HepG2 (cell line): Measurements from ENCODE around the gene TRIM54. TPM values are rescaled to one million over a fixed set of nuclear protein-coding genes. Genes with fewer than 3 reads are reported as not detected.
A peak's percentile ranks its signal among the peaks of the same experiment; 100 is the strongest.

ENCODE experiments used
- ATAC-seq: fragments of 200-7000 bp; cut with Tn5 transposase; 3 replicates; pipeline ENCODE4 v1.9.1; 2020; ENCODE audit warnings: mild to moderate bottlenecking, moderate library complexity
- BruUV-seq: library from RNA; stranded (reverse); fragments of 400-500 nt; replicated peaks from 2 replicates; lab custom pipeline; 2021; lab: Mats Ljungman, UMichigan
- CTCF ChIA-PET: fragments of 300-600 bp; formaldehyde crosslinking; extraction: SDS; loops from one replicate; lab custom pipeline; 2021; ENCODE audit warnings: low total read pairs, inconsistent platforms, low intra/inter-chr PET ratio; lab: Yijun Ruan, JAX
- POLR2A ChIA-PET: fragments of 350-600 bp; sonication (Branson Sonifier 250); formaldehyde crosslinking; loops from one replicate; lab custom pipeline; 2020; ENCODE audit warnings: antibody characterized with exemption, inconsistent platforms; lab: Yijun Ruan, JAX
- DNase-seq: peaks from one replicate; pipeline ENCODE4 v3.0.0-alpha.2; 2015; ENCODE audit warnings: low spot score
- FAIRE-seq: peaks from 3 replicates; lab custom pipeline; 2011; peaks lifted over from hg19 to GRCh38; lab: Jason Lieb, UNC
- H2AFZ ChIP-seq: one replicate; pipeline ENCODE4 v1.6.1; 2011; ENCODE audit warnings: low read length, inconsistent platforms
- H3K27ac ChIP-seq: fragments of 300-600 bp; 3 replicates; pipeline ENCODE4 v1.8.0; 2011; ENCODE audit warnings: mixed run types, mild to moderate bottlenecking, mixed read lengths, low read length, inconsistent platforms; ENCODE audit not compliant: insufficient read depth; ENCODE audit errors: extremely low read length
- H3K27me3 ChIP-seq, 2 experiments: fragments of 200-600 bp in 1 of 2; 2 replicates in 1 of 2; 3 replicates in 1 of 2; pipeline versions ENCODE4 v1.6.0 to v1.8.0; 2011; ENCODE audit warnings: low read length in 2 of 2, mild to moderate bottlenecking in 2 of 2, moderate library complexity in 2 of 2, inconsistent platforms in 1 of 2; ENCODE audit not compliant: insufficient read depth in 2 of 2, control insufficient read depth in 1 of 2
- H3K36me3 ChIP-seq, 2 experiments: fragments of 200-600 bp in 1 of 2; replicated peaks in 1 of 2; 2 replicates in 1 of 2; 3 replicates in 1 of 2; pipeline versions ENCODE4 v1.5.1 to v1.8.0; 2011; ENCODE audit warnings: low read length in 2 of 2, inconsistent platforms in 1 of 2; ENCODE audit not compliant: insufficient read depth in 2 of 2, control insufficient read depth in 1 of 2
- H3K4me1 ChIP-seq: 2 replicates; pipeline ENCODE4 v1.5.1; 2012; ENCODE audit warnings: low read length, inconsistent platforms; ENCODE audit not compliant: insufficient read depth
- H3K4me2 ChIP-seq: 2 replicates; pipeline ENCODE4 v1.6.0; 2011; ENCODE audit warnings: low read depth, low read length, inconsistent platforms
- H3K4me3 ChIP-seq, 3 experiments: fragments of 200-600 bp in 1 of 3; sonication (generic), shearing (Covaris generic) in 1 of 3; replicated peaks in 1 of 3; 2 replicates each; pipeline ENCODE4 v1.5.1; 2011 to 2016; ENCODE audit warnings: low read length in 3 of 3, inconsistent platforms in 2 of 3, low read depth in 2 of 3, mild to moderate bottlenecking in 2 of 3, control low read depth in 1 of 3, mixed read lengths in 1 of 3; ENCODE audit not compliant: insufficient read depth in 1 of 3
- H3K79me2 ChIP-seq: one replicate; pipeline ENCODE4 v1.6.1; 2011; ENCODE audit warnings: low read length, inconsistent platforms; ENCODE audit not compliant: insufficient read depth
- H3K9ac ChIP-seq: 2 replicates; pipeline ENCODE4 v1.6.0; 2011; ENCODE audit warnings: mild to moderate bottlenecking, low read depth, low read length, inconsistent platforms; ENCODE audit not compliant: insufficient read depth
- H3K9me3 ChIP-seq: 2 replicates; pipeline ENCODE4 v1.5.1; 2012; ENCODE audit warnings: mild to moderate bottlenecking, low read length
- H4K20me1 ChIP-seq: 2 replicates; pipeline ENCODE4 v1.6.0; 2011; ENCODE audit warnings: inconsistent platforms, mild to moderate bottlenecking, low read length, moderate library complexity; ENCODE audit not compliant: insufficient read depth
- ATF2 ChIP-seq: sonication (generic); formaldehyde crosslinking; IDR thresholded peaks from 2 replicates; pipeline ENCODE4 v1.4.0; 2020; ENCODE audit warnings: missing genetic modification reagents
- EZH2 ChIP-seq: conservative IDR thresholded peaks from 2 replicates; pipeline ENCODE4 v1.6.1; 2012; ENCODE audit warnings: mild to moderate bottlenecking, low read depth, low read length, moderate library complexity
- ZBTB40 ChIP-seq, 2 experiments: fragments of 450-650 bp in 1 of 2; sonication (generic) in 1 of 2; formaldehyde crosslinking in 1 of 2; IDR thresholded peaks; 2 replicates each; pipeline versions ENCODE4 v1.6.1 to v1.8.0; 2016 to 2022; ENCODE audit warnings: antibody characterized with exemption in 1 of 2, mild to moderate bottlenecking in 1 of 2, missing genetic modification reagents in 1 of 2
- WGBS: methylation state at CpG from one replicate; pipeline ENCODE4 v1.1.6; 2017; ENCODE audit warnings: low lambda C conversion rate; 5-methylcytosine and 5-hydroxymethylcytosine counted together
- in situ Hi-C: cut with HindIII; loops from 2 replicates; pipeline ENCODE4 v1.10.0; 2017; ENCODE audit warnings: low pct_unique_long_range_greater_than_20kb; ENCODE audit not compliant: extremely low pct_ligation_motif_present
- intact Hi-C: fragments of 100-400 bp; cut with micrococcal nuclease; formaldehyde crosslinking; loops from one replicate; pipeline ENCODE4 v1.10.0; 2022; ENCODE audit not compliant: unreplicated experiment
- polyA plus RNA-seq, 8 experiments: library from polyadenylated mRNA; depleted of rRNA in 3 of 8; stranded (reverse) in 7 of 8; unstranded in 1 of 8; fragments of >200 nt; fragmentation: Illumina TruSeq in 4 of 8; extraction: Trizol in 4 of 8; gene quantifications; 2 replicates each; pipeline versions ENCODE4 v1.2.1 to v1.2.3, GENCODE V29; 2011 to 2016; ENCODE audit warnings: low read depth in 4 of 8, missing spikeins in 1 of 8, mixed read lengths in 1 of 8; ENCODE audit not compliant: insufficient read depth in 1 of 8
- total RNA-seq, 5 experiments: library from RNA; depleted of rRNA; stranded (reverse); fragments of >200 nt; fragmentation: Illumina TruSeq; extraction: Trizol; gene quantifications; 2 replicates each; pipeline ENCODE4 v1.2.3, GENCODE V29; 2016; ENCODE audit warnings: low read depth in 1 of 5

The TRIM54 gene
- total and polyA plus RNA-seq, 2 of the 13 experiments (the other 11 are each of a cell fraction or from before 2014, with no cell fraction given) = 0.07 to 0.13 TPM

GRCh38 chr2:27261241-27261925 is 20.8 kb upstream of the TRIM54 start:
- FAIRE-seq (peak; percentile 21), DNase-seq (no peak), ATAC-seq (no peak)
- H3K27me3 ChIP-seq = peaks cover 19 to 65% of the 10 kb centered on the region in 2 experiments
- H3K9me3 ChIP-seq = no peaks in the 10 kb centered on the region
- H2AFZ ChIP-seq = no peak overlapping the region
- H3K9ac ChIP-seq = no peak overlapping the region
- intact Hi-C loops (no loop called here), in situ Hi-C loops (no loop called here)
- BruUV-seq = no TSS peak
- ChIA-PET CTCF (interaction anchor here (1.0 kb wide), 1 partner anchor 42 kb away, joined by 5 read pairs; no protein-coding TSS in a partner anchor), POLR2A (no interaction called here)
- TF ChIP-seq ZBTB40 (IDR thresholded peaks at IDR 0.05) = no peak
- no peak for TF ChIP-seq ZBTB40 (CRISPR knock-in tag; IDR thresholded peaks at IDR 0.05)
- peak; percentile 55 for TF ChIP-seq EZH2
- no peak for TF ChIP-seq ATF2
- H4K20me1 ChIP-seq = no peaks in the 10 kb centered on the region
- peak overlapping the region; percentile 92 for H3K4me2 ChIP-seq
- H3K4me1 ChIP-seq = peaks cover 26% of the 10 kb centered on the region
- no peak overlapping the region for H3K27ac ChIP-seq
- H3K36me3 ChIP-seq = no peaks in the 10 kb centered on the region
- WGBS = 61% methylated on average over 11 of the region's 11 CpGs
- no peaks in the 10 kb centered on the region for H3K79me2 ChIP-seq
- H3K4me3 ChIP-seq = peak overlapping the region in 1 of 3 experiments; percentile 77; a peak in 1 of 6 replicates
